ENCODE measurements around the gene PBLD. TPM values are rescaled to one million over a fixed set of nuclear protein-coding genes. Genes with fewer than 3 reads are reported as not detected.

Gene PBLD
- total and polyA plus RNA-seq, 9 of the 15 experiments (the other 6 are each of a cell fraction or from before 2014, with no cell fraction given): 1.2 to 4.3 (median 2.5) TPM

- TF ChIP-seq E2F5 (CRISPR knock-in tag; IDR thresholded peaks at IDR 0.05) (no peak; the same call in none of the 2 replicates), SMAD3 (CRISPR knock-in tag; conservative IDR thresholded peaks at IDR 0.05) (peak; percentile 78), ZHX1 (conservative IDR thresholded peaks at IDR 0.05; ENCODE audit: low read length) (peak; percentile 97), LCOR (CRISPR knock-in tag; IDR thresholded peaks at IDR 0.05) (peak; percentile 32), ZNF766 (CRISPR knock-in tag; conservative IDR thresholded peaks at IDR 0.05) (peak; percentile 89), TARDBP (IDR thresholded peaks at IDR 0.05) (peak; percentile 23; the same call in 1 of the 2 replicates), KAT8 (IDR thresholded peaks at IDR 0.05; ENCODE audit: low read depth) (no peak), THRA (IDR thresholded peaks at IDR 0.05) (no peak), DEAF1 (CRISPR knock-in tag; IDR thresholded peaks at IDR 0.05) (0 out of 2 replicates have a peak, but pooled peaks have one; percentile 32), BACH1 (tag; IDR thresholded peaks at IDR 0.05) (0 out of 2 replicates have a peak, but pooled peaks have one; percentile 2), SMAD4 (CRISPR knock-in tag; conservative IDR thresholded peaks at IDR 0.05) (peak; percentile 69), NKRF (IDR thresholded peaks at IDR 0.05; ENCODE audit: borderline replicate concordance) (peak; percentile 89), TRIM24 (IDR thresholded peaks at IDR 0.05) (peak; percentile 14 to 56; a peak in 3 of 4 replicates), EZH2 (IDR thresholded peaks at IDR 0.05; ENCODE audit: borderline replicate concordance, low read depth, low read length) (no peak), ZKSCAN3 (CRISPR knock-in tag; IDR thresholded peaks at IDR 0.05) (no peak), ZBTB8A (IDR thresholded peaks at IDR 0.05; ENCODE audit: partially characterized antibody) (no peak), ZBTB34 (CRISPR knock-in tag; IDR thresholded peaks at IDR 0.05) (no peak)
Observed at GRCh38 chr10:68331455-68332258, 1.1 kb downstream of the PBLD start, which contains the start of gene HNRNPH3 (continued).
